HG03064 (cell line): ENCODE results near the gene LILRA5.
"Not testable (repeated sequence)": the region's sequence is repeated elsewhere in the genome, so short reads cannot be mapped to it uniquely, and the experiment has no call there.

Experiments
- ATAC-seq: cut with Tn5 transposase; IDR thresholded peaks from one replicate; pipeline ENCODE4 v1.9.1; 2021; ENCODE audit warnings: low read depth; ENCODE audit not compliant: unreplicated experiment

Gene LILRA5

DNA sequence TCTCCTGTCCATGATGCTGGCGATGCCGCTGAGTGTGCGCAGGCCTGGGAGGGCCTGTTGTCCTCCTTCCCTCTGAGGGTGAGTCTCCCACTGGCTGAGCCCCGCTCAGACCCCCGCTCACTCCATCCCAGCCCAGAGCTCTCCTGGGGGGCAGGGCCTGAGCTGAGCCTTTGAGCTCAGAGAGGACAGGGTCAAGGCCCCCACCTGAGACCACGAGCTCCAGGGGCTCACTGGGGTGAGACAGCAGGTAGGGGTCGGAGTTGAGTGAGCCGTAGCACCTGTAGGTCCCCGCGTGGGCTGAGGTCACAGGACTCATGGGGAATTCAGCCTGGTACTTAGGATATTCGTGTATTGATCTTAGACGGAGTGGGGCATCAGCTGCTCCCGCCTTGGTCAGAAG is 34.9 kb downstream of the LILRA5 start:
- not testable (repeated sequence) for ATAC-seq

DNA sequence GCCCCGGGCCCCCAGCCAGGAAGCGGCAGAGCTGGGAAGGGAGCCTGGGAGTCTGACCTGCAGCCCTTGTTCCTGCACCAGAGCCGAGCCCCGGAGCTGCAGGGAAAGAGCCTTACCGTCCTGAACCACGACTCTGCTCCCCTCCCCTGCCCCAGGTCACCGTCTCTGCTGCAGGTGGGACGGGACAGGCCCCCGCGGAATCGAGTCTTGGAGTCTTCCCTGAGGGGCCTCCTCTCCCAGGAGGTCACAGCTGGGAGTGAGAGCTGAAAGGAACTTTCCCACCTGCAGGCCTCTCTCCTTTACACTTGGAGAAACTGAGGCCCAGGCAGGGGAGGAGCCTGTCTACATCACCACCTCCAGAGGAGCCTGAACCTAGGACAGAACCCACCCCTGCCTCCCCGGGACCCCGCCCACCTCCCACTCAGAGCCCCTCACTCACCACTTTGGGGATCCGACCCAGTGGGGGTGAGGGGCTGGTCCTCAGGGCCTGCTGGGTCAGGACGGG is 35.8 kb downstream of the LILRA5 start:
- ATAC-seq: not testable (repeated sequence)

DNA sequence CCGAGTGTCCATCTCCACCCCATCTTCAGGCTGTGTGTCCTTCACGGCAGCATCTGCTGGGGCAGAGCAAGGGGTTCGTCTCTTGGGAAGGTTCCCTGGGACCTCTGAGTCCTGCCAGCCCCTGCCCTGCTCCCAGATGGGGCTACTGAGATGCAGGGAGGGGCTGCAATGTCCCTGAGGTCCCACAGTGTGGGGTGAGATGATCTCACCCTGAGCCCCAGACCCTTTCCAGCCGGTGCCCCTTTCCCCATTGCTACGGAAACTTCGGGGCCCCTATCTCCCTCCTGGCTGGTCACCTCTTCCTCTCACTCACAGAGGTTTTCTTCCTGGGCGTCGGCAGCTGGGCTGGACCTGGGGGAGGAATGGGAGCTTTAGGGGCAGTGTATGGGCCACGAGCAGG is 37.0 kb downstream of the LILRA5 start:
- ATAC-seq: no peak

DNA sequence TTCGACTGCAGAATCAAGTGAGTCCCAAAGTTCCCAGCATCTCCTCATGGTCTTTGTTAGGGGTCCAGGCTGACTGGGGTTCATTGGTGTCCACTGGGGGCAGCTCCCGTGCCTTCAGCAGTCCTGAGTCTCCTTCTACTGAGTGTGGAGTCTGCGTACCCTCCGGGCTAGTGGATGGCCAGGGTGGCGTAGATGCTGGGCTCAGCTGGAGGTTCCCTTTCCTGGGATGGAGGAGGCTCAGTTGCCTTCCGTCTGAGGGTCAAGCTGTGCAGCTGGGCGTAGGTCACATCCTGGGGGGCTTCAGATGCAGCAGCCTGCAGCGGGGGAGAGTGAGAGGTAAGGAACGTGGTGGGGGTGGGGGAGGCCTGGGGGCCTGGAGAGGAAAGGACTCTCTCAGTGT is 38.5 kb downstream of the LILRA5 start:
- not testable (repeated sequence) for ATAC-seq

DNA sequence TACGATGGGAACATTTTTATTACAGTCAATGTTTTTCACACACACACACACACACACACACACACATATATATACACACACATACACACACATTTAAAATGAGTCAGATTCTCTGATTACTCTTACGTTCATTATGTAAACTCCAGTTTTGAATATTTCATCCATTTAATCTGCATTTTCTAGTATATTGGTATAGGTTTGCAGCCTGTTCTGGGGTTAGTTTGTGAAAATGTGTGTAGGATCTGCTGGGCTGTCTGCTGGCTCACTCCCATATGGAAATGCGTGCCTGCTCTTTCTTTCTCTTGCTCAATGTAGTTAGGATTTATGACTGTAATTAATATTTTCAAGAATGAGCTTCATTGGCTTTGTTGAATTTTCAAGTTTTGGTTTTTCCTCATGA is 39.1 kb downstream of the LILRA5 start:
- no peak for ATAC-seq

DNA sequence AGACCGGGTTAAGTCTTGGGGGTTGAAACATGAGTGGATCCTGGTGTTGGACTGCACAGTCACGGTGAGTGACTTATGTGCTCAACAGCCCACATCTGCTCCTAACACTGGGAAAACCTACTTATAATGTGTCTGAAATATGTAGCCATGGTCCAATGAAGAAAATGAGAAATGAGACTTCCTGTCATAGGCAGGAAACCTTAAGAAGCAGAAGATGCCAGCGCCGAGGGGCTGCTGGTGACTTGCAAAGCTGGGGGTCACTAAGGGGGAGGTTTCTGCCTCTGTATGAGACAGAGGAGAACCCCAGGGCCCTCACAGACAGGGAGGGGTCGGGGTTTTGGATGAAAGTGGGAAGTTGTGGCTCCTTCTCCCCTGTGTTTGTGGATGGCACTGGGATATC is 40.8 kb downstream of the LILRA5 start:
- ATAC-seq: not testable (repeated sequence)

DNA sequence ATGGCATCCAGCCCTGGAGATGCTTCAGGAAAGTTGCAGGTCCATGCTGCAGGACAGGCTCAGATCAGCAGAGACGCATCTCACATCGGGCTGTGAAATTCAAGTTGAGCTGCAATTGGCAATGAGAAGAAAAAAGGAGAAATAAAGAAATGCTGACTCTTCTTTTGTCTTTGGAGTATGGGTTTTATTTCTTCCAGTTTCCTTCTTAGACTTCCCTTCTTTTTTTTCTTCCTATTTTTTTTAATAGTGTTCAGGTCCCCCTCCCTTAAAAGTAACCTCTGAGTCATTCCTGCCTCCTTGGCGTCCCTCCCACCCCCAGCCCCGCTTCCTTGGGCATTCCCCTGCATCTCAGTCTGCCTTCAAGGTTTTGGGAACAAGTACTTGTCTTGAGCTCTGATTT is 41.4 kb downstream of the LILRA5 start:
- not testable (repeated sequence) for ATAC-seq

DNA sequence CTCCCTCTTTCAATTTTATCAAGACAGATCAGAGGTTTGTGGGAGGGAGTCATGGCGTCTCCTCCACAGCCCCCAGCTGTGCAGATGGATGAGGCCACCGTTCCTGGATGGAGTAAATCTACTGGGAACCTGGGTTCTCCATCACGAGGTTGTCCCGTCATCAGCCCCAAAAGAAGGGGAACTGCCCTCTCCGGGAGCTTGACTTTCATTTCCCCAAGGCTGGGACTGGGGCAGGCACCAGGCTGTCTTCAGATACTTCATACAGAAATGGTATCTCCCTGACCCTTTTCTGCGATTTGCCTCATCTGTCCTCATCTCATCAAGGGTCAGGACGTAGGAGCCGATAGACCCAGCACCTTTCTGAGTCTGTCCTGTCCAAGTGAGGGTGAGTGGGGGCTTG is 41.9 kb downstream of the LILRA5 start:
- ATAC-seq: no peak

DNA sequence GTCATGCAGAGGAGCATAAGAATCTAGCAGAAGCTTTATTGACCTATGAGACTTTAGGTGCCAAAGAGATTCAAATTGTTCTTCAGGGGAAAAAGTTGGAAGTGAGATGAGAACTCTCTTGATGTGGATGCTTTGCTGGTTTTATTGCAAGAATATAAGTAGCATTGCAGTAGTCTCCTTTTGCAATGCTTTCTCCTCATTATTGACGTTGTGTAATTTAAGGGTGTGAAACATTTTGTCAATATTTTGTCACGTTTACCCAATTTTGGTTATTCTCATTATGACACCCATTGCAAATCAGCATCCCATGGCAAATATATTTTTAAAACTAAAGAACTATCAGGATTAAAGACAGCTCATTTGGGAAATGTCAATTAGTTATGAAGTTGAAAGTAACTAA is 44.0 kb downstream of the LILRA5 start:
- ATAC-seq: no peak

DNA sequence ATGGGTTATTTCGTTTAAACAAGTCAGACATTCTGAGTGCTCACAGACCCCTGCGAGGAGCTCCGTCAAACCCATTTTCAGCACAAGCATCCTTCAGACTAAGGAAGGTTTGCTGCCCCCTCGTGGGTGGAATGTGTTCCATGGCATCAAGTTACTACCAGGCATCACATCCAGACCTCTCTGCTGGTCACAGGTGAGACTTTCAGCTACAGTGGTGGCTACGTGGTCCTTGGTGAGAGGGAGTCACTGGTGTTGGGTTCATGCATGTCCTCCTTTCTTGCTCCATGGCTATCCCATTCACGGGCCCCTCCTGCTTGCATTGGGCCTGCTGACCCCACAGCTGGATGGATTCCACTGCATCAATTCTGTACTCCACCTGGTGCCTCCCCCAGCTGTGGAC is 46.8 kb downstream of the LILRA5 start:
- no peak for ATAC-seq

DNA sequence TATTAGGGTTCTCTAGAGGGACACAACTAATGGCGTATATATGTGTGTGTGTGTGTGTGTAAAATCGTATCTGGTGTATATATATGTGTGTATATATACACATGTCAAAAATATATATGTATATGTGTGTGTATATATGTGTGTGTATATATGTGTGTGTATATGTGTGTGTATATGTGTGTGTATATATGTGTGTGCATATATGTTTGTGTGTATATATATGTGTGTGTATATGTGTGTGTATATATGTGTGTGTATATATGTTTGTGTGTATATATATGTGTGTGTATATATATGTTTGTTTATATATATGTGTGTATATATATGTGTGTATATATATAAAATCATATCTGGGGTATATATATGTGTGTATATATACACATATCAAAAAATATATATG is 50.5 kb downstream of the LILRA5 start:
- no peak for ATAC-seq

DNA sequence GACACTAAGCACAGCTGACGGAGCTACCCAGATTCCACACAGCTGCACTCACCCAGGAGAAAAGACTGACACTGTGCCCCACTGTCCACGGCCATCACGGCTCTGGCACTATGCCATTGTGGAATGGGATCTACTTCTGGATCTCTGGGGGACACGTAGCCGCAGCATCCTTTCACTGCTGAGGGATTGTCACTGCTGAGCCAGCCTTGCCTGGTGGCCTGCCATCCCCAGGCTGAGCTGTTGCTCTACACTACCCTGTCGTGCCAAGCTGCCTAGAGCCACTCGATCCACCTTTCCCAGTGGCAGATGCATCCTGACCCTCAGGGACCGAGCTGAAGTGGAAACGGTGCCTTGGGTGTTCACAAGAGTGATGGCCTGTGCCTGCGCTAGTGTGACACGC is 50.9 kb downstream of the LILRA5 start:
- ATAC-seq: no peak

DNA sequence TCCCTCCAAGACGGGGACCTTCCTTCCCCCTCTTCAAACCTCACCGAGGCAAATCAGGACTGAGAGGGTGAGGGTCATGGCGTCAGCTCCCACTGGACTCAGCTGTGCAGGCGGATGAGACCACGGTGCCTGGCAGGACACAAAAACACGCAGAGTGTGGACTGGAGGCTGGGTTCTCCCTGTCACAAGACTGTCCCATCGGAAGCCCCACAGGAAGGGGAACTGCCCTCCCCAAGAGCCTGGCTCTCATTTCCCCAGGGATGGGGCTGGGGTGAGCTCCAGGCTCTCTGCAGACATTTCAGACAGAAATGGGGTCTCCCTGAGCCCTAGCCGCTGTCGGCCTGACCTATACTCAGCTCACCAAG is 55.9 kb downstream of the LILRA5 start, which contains the start of gene LILRB5:
Gene LILRB5, minus strand, starts transcription at position 158 of the 365 bp plus-strand sequence. Its CDS starts 80 bp downstream, at position 78.
- ATAC-seq: no peak
